ENCODE results near the gene MSL1.

DNA sequence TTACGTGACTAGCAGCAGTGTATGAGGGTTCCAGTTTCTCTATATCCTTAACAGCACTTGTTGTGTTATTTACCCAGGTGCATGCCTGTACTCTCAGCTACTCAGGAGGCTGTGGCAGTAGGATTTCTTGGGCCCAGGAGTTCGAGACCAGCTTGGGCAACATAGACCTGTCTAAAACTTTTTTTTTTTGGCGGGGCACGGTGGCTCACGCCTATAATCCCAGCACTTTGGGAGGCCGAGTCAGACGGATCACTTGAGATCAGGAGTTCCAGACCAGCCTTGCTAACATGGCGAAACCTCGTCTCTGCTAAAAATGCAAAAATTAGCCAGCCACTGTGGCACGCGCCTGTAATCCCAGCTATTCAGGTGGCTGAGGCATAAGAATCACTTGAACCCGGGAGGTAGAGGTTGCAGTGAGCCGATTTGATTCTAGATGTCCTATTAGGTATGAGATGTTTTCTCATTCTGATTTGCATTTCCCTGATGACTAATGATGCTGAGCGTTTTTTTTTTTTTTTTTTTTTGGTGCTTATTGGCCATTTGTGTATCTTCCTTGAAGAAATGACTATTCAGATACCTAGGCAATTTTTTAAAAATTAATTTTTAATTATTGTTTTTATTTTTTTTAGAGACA is 31.9 kb downstream of the MSL1 start:
- TF ChIP-seq HOMEZ (CRISPR knock-in tag; IDR thresholded peaks at IDR 0.05; ENCODE audit: low read depth), result no peak
- TF ChIP-seq GATAD2A (CRISPR knock-in tag; IDR thresholded peaks at IDR 0.05), result no peak
- TF ChIP-seq, protein P1, sequence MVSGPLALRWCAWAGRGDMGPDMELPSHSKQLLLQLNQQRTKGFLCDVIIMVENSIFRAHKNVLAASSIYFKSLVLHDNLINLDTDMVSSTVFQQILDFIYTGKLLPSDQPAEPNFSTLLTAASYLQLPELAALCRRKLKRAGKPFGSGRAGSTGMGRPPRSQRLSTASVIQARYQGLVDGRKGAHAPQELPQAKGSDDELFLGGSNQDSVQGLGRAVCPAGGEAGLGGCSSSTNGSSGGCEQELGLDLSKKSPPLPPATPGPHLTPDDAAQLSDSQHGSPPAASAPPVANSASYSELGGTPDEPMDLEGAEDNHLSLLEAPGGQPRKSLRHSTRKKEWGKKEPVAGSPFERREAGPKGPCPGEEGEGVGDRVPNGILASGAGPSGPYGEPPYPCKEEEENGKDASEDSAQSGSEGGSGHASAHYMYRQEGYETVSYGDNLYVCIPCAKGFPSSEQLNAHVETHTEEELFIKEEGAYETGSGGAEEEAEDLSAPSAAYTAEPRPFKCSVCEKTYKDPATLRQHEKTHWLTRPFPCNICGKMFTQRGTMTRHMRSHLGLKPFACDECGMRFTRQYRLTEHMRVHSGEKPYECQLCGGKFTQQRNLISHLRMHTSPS (CRISPR knock-in tag; IDR thresholded peaks at IDR 0.05; ENCODE audit: low read depth), result no peak
- TF ChIP-seq ZNF274 (CRISPR knock-in tag; IDR thresholded peaks at IDR 0.05), result no peak
- no peak for TF ChIP-seq CTCF (CRISPR knock-in tag; IDR thresholded peaks at IDR 0.05)
- TF ChIP-seq TCF12 (IDR thresholded peaks at IDR 0.05), result no peak
- no peak for TF ChIP-seq TCF12 (CRISPR knock-in tag; IDR thresholded peaks at IDR 0.05)
- TF ChIP-seq MZF1 (CRISPR knock-in tag; IDR thresholded peaks at IDR 0.05; ENCODE audit: borderline replicate concordance), result no peak
- no peak for TF ChIP-seq HDAC1 (CRISPR knock-in tag; IDR thresholded peaks at IDR 0.05)
- no peak for TF ChIP-seq ZNF232 (CRISPR knock-in tag; IDR thresholded peaks at IDR 0.05; ENCODE audit: borderline replicate concordance)
